OCI-M1 (cell line): ENCODE results near the gene LMLN.
"Not testable (repeated sequence)": the region's sequence is repeated elsewhere in the genome, so short reads cannot be mapped to it uniquely, and the experiment has no call there.

Experiments
- DNase-seq: peaks from one replicate; lab custom pipeline; 2025; lab: John Stamatoyannopoulos, UW

The LMLN gene

DNA sequence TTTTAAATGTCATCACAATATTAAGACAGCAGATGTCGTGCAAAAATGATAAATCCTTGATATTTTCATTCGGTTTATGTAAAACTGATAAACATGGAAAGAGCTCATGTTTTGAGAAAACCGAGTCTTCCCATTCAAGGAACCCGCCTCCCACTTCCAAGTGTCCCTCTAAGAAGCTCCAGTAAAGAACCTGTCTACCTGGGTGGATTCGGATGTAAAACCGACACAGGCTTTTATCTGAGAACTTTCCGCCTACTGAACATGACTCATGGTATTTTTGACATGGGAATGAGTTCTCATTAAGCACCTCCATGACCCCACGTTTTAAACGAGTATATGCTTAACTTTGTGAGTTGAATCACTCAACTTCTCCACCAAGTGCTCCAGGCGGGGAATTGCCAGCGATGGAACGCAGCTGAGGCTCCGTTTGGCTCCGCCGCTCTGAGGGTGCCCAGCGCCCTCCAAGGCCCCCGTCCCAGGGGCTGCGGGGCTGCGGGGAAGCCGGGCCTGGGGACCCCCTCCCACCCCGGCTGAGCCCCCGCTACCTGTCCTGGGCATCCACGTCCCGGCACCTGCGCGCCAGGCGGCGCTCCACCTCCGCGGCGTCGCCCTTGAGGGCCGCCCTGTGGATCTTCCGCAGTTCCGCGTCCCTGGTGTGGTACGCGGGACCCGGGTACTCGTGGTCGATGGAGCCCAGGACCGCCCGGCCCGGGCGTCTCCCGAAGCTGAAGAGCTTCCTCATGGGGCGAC lies 119.9 kb downstream of the LMLN start:
- peak; percentile 69 for DNase-seq

DNA sequence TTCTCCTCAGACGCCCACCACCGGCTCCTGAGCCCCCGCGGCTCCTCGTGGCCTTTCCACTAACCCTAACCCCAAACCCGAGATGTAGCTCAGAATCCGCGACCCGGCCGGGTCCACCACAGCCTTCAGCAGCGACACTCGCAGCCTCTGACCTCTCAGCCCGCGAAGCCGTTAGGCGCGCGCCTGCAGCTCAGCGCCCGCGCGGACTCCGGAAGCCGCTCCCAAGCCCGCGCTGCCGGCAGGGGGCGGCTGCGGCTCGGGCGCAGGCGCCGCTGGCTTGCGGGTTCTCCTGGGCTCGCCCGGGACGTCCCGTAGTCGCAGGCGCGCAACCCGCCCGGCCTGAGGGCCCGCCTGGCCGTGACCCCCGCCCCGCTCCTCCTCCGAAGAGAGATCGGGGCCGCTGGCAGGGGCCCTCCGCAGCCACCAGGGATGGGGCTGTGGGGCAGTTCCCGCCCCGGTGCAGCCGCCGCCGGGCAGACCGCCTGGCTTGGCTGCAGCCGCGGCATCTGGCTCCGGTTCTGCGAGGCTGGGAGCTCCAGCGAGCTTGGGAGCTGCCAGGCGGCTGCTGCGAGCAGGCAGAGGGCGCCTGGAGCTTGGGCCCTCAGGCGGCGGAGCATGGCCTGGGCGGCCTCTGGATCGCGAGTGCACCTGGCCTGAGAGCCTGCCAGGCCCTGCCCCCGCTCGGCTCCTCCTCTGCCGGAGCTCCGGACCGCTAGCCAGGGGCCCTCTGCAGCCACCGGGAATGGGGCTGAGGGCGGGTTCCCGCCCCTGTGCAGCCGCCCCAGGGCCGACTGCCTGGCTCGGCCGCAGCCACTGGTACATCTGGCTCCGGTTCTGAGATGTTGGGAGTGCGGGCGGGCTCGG lies 120.7 kb downstream of the LMLN start:
- peak; percentile 87 for DNase-seq

GRCh38 chr3:198081421-198081844 lies 121.4 kb downstream of the LMLN start:
- no peak for DNase-seq

DNA sequence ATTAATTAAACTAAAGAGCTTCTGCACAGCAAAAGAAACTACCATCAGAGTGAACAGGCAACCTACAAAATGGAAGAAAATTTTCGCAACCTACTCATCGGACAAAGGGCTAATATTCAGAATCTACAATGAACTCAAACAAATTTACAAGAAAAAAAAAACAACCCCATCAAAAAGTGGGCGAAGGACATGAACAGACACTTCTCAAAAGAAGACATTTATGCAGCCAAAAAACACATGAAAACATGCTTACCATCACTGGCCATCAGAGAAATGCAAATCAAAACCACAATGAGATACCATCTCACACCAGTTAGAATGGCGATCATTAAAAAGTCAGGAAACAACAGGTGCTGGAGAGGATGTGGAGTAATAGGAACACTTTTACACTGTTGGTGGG lies 122.2 kb downstream of the LMLN start:
- DNase-seq, result not testable (repeated sequence)

- no peak for DNase-seq
These were observed 128.5 kb downstream of the LMLN start for GRCh38 chr3:198088421-198088955.

GRCh38 chr3:198090795-198091332 lies 130.8 kb downstream of the LMLN start:
- DNase-seq, result no peak

DNA sequence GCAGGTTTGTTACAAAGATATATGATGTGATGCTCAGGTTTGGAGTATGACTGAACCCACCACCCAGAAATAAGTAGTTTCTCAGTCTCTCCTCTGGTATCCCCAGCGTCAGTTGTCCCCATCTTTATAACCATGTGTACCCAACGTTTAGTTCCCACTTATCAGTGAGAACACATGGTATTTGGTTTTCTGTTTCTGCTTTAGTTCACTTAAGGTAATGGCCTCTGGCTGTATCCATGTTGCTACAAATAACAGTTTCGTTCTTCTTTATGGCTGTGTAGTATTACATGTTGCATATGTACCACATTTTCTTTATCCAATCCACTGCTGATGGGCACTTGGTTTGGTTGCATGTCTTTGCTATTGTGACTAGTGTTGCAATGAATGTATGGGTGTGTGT lies 132.3 kb downstream of the LMLN start:
- peak; percentile 10 for DNase-seq

DNA sequence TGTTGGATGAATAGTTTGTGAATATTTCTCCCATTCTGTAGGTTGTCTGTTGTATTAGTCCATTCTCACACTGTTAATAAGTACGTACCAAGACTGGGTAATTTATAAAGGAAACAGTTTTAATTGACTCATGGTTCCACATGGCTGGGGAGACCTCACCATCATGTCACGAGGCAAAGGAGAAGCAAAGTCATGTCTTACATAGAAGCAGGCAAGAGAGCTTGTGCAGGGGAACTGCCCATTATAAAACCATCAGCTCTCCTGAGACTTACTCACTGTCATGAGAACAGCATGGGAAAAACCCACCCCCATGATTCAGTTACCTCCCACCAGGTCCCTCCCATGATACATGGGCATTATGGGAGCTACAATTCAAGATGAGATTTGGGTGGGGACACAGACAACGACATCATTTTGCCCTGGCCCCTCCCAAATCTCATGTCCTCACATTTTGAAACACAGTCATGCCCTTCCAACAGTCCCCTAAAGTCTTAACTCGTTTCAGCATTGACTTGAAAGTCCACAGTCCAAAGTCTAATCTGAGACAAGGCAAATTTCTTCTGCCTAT lies 133.2 kb downstream of the LMLN start:
- no peak for DNase-seq
